GM21423 (cell line): ENCODE measurements around the gene SPDYC.

Experiments used
- ATAC-seq: cut with Tn5 transposase; IDR thresholded peaks from one replicate; pipeline ENCODE4 v1.9.1; 2021; ENCODE audit warnings: mild to moderate bottlenecking, moderate library complexity; ENCODE audit not compliant: unreplicated experiment

SPDYC gene

DNA sequence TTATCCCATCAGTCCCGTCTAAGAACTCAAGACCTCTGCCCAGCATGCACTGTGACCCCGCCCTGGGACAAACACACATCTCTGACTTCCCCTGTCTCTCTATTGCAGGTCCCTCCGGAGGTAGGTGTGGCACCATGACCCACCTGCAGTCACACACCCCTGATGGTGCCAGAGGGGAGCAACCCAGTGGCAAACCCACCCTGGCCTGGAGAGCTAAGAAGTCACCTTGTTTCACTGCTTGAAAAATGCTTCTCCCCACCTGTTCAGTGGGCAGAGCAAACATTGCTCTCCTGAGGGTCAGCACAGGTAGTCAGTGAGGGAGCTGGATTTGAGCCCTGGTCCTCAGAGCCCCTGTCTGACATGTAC lies 35.6 kb downstream of the SPDYC start:
- no peak for ATAC-seq

DNA sequence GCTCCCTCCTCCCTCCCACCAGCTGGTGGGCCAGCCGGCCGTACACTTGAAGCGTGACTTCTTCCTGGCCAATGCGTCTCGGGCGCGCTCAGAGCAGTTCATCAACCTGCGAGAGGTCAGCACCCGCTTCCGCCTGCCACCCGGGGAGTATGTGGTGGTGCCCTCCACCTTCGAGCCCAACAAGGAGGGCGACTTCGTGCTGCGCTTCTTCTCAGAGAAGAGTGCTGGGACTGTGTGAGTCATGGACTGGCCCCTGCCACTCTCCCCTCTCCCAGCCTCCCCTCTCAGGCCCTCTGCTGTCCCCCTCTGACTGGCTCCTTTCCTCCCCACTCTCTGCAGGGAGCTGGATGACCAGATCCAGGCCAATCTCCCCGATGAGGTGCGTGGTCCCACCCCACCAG lies 36.4 kb downstream of the SPDYC start:
- ATAC-seq: no peak

DNA sequence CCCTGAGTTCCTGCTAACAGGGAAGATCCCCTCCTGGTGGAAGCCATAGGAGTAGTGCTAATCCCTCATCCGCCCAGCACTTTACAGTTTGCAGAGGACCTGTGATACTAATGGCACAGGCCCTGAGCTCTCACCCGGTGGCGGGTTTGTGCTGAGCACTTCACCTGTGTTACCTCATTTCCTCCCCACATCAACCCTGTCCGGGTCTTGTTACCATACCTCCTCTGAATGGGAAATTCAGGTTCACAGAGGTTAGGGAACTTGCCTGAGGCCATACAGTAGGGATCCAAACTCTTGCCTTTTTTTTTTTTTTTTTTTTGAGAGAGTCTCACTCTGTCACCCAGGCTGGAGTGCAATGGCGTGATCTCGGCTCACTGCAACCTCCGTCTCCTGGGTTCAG lies 36.9 kb downstream of the SPDYC start:
- no peak for ATAC-seq

DNA sequence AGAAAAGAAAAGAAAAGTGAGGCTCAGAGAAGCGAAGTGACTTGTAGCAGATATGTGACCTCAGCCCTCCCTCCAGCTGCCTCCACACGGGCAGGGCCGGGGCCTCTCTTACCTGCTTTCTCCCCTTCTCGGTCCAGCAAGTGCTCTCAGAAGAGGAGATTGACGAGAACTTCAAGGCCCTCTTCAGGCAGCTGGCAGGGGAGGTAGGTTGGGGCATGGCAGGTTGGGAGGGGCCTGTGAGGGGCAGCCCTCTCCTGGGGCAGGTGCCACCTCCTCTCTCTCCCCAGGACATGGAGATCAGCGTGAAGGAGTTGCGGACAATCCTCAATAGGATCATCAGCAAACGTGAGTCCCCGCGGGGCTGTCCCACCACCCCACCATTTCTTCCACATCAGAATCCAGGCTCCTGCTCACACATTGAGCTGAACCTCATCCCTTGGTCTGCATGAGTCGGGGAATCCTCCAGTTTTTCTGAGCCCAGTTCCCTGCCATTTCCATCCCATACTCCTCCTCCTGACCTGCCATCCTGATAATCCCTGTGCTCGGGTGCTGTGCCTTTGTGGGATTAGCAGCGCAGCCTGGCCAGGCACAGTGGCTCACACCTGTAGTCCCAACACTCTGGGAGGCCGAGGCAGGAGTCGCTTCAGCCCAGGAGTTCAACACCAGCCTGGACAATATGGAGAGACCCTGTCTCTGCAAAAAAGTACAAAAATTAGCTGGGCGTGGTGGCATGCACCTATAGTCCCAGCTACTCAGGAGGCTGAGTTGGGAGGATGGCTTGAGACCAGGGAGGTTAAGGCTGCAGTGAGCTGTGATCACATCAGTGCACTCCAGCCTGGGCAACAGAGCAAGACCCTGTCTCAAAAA lies 38.1 kb downstream of the SPDYC start:
- no peak for ATAC-seq

DNA sequence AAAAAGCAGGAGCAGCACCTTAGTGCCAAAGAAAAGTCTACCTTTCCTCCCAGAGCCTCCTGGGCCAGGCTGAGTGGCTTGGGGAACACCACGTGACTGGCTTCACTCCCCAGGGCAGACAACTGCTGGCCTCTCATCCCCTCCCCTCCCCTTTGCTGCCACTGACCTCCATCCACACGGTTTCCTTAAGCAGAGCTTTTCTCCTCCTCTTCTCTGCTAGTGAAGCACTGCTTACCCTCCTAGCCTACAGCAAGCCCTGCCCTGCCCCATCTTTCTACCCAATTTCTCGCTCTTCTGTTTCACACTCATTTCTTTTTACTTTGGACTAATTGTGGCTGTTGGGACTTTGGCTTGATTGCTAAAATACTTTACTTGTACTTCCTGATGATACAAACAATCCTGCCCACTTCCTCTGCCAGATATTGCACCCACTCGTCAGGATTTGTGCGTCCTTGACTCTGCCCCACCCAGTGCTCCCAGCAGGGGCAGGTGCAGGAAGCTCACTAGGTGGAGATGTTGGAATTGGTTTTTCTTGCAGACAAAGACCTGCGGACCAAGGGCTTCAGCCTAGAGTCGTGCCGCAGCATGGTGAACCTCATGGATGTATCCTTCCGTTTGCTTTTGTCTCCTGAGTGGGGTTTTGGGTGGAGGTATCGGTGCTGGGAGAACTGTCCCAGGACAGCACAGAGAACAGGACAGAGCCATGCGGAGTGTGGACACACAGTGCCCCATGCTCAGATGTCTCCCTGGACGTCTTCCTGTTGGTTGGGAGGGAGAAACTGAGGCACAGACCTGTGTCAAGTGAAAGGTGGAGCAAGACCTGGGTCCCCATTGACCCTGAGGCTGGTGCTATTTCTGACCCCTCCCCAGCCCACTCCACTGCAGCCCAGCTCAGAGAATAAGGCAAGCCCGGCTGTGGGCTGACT lies 39.0 kb downstream of the SPDYC start:
- no peak for ATAC-seq

DNA sequence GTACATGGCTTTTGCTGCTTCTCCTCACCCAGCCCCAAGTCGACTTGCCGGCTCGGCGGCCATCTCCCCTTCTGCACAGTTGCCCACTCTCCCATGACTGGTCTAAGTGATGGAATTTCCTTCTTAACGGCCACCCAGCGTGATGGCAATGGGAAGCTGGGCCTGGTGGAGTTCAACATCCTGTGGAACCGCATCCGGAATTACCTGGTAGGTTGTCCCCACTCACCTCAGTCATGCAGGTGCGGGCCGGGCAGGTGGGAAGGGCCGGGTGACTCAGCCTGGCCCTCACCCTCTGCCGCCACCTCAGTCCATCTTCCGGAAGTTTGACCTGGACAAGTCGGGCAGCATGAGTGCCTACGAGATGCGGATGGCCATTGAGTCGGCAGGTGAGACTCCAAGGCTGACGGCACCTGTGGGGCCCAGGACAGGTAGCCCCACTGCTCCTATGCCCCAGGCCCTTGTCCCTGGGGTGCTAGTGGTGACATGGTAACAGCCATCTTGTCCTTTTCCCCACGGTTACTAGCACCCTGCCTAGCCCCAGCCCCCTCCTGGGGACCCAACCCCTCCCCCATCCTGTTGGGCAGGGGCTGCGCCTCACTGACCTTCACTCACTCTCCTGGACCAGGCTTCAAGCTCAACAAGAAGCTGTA lies 39.8 kb downstream of the SPDYC start:
- ATAC-seq: no peak

DNA sequence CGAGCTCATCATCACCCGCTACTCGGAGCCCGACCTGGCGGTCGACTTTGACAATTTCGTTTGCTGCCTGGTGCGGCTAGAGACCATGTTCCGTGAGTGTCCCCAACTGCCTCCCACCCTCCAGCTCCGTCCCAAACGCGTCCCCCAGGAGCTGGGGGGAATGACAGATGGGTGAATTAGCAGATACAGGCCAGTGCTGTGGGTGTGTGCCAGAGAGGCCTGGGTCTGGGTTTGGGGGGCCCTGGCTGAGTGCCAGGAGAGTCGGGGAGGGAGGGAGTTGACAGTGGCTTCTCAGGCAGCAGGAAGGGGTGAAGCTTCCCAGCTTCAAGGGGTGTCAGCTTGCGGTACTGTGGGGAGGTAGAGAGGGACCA lies 40.3 kb downstream of the SPDYC start:
- no peak for ATAC-seq

DNA sequence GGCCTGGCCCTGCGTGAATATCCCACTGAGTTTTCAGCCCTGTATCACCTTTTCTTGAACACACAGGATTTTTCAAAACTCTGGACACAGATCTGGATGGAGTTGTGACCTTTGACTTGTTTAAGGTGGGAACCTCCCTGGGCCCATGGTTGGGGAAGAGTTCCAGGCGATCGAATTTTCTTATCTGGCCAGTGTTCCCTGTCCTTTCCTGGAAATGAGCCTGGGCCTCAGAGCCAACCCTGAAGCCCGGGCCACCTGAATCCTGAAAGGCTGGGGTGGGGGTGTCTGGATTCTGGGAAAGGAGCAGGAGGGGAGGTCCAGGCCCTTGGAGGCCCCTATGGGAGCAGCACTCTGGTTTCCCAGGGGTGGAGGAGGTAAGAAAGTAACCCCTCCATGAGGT lies 40.7 kb downstream of the SPDYC start:
- ATAC-seq: no peak

DNA sequence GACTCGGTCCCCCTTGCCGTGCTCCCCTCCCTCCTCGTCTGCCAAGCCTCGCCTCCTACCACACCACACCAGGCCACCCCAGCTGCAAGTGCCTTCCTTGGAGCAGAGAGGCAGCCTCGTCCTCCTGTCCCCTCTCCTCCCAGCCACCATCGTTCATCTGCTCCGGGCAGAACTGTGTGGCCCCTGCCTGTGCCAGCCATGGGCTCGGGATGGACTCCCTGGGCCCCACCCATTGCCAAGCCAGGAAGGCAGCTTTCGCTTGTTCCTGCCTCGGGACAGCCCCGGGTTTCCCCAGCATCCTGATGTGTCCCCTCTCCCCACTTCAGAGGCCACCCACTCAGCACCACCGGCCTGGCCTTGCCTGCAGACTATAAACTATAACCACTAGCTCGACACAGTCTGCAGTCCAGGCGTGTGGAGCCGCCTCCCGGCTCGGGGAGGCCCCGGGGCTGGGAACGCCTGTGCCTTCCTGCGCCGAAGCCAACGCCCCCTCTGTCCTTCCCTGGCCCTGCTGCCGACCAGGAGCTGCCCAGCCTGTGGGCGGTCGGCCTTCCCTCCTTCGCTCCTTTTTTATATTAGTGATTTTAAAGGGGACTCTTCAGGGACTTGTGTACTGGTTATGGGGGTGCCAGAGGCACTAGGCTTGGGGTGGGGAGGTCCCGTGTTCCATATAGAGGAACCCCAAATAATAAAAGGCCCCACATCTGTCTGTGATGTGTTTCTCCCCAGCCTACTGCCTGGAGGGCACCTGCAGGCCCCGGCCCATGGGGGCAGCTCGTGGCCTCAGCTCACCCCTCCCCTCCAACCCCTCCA lies 41.5 kb downstream of the SPDYC start:
- ATAC-seq: no peak

DNA sequence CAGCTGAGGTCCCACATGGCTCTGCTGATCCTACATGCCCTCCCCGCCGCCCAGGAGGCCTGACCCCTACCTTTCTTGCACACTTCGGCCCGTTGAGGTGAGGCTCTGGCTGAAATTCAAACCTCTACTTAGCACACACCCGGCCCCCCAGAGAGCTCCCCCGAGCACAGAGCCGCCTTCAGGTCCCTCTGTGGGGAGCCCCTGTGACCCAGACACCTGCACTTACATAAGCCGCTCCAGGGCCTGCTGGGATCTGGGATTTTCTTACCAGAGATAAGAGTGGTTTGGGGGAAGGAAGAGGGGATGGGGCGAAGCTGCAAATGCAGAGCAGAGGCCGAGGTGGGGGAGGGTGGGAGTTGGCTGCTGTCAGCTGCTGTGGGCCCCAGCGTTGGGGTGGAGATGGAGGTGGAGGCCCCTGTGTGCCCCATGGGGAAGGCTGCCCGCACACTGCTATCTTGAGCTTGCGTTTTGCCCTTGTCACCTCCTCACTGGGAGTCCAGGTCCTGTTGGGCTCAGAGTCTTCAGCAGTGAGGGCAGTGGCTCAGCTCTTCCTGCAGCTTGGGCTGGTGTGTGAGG lies 42.3 kb downstream of the SPDYC start:
- ATAC-seq: no peak

DNA sequence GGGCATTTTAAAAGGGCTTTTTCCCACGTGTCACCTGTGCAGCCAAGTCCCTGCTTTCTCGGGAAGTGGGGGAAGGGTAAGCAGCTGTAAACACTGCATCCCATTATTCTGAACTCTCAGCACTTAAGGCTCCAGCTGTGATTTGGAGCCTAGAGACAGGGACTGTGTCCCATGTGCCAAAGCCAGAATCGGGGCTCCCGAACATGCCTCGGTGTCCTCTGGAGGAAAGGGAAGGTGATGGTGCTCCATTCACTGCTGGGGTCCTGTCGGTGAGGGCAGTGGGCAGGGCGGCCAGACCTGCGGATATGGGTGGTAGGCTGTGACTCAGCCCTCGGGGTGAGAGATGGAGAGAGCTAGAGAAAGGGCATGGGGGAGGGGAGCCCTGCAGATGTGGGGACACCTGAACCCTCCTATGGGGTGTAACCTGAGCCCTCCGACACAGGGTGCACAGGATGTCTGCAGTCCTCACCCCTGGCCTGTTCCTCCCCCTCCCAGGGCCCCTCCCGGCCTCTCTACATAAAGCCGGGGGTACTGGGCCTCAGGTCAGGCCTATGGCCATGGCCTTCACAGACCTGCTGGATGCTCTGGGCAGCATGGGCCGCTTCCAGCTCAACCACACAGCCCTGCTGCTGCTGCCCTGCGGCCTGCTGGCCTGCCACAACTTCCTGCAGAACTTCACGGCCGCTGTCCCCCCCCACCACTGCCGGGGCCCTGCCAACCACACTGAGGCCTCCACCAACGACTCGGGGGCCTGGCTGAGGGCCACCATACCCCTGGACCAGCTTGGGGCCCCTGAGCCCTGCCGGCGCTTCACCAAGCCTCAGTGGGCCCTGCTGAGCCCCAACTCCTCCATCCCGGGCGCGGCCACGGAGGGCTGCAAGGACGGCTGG lies 43.5 kb downstream of the SPDYC start:
- no peak for ATAC-seq

DNA sequence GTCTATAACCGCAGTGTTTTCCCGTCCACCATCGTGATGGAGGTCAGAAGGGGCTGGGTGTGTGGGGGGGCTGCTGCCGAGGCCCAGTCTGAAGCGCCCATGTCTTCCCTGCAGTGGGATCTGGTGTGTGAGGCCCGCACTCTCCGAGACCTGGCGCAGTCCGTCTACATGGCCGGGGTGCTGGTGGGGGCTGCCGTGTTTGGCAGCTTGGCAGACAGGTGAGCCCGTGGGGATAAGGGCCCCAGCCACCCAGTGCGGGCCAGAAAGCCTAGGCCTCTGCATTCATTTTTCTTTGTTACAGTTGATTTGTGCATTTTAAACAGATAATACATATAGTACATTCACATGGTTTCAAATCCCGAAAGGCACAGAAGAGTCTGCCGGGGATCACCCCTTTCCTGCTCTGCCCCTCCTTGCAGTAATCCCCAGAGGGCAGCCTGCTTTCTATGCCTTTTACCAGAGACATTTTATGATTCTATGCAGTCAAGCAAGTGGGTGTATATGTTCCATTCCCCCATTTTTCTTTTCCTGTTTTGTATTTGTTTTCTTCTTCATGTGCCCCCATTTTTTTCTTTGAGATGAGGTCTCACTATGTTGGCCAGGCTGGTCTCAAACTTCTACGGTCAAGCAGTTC lies 44.3 kb downstream of the SPDYC start:
- no peak for ATAC-seq

DNA sequence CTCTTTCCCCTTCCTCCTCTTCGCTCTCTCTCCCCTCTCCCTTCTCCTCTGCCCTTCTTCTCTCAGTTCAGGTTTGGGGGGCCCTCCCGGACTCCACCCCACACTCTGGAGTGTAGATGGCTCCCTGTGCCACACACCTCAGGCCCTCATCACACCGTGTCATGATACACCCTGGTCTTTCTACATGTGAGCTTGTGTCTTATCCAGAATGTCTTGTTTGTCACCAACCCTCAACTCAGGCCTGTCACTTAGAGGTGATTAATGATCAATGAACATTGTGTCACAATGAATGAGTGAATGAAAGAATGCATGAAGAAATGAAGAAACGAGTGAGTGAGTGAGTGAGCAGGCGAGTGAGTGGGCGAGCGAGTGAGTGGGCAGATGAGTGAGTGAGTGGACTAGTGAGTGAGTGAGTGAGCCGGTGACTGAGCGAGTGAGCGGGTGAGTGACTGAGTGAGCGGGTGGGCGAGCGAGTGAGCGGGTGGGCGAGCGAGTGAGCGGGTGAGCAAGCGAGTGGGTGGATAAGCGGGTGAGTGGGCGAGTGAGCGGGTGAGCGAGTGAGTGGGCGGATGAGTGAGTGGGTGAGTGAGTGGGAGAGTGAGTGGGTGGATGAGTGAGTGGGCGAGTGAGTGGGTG lies 45.5 kb downstream of the SPDYC start:
- ATAC-seq: no peak

DNA sequence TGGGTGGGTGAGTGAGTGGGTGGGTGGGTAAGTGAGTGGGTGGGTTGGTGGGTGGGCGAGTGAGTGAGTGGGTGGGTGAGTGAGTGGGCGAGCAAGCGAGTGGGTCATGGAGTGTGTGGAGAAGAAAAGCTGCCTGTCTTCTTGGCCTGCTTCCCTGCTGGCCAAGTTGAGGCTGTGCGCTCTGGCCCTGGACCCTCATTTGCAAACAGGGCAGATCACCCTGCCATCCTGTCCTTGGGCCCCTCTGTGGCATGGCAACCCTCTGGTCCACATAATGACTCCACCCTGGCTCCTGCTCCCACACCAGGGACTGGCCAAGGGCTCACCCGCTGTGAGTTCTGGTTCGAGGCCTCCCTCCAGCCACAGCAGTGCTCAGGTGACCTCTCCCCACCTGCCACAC lies 46.8 kb downstream of the SPDYC start:
- ATAC-seq: no peak

DNA sequence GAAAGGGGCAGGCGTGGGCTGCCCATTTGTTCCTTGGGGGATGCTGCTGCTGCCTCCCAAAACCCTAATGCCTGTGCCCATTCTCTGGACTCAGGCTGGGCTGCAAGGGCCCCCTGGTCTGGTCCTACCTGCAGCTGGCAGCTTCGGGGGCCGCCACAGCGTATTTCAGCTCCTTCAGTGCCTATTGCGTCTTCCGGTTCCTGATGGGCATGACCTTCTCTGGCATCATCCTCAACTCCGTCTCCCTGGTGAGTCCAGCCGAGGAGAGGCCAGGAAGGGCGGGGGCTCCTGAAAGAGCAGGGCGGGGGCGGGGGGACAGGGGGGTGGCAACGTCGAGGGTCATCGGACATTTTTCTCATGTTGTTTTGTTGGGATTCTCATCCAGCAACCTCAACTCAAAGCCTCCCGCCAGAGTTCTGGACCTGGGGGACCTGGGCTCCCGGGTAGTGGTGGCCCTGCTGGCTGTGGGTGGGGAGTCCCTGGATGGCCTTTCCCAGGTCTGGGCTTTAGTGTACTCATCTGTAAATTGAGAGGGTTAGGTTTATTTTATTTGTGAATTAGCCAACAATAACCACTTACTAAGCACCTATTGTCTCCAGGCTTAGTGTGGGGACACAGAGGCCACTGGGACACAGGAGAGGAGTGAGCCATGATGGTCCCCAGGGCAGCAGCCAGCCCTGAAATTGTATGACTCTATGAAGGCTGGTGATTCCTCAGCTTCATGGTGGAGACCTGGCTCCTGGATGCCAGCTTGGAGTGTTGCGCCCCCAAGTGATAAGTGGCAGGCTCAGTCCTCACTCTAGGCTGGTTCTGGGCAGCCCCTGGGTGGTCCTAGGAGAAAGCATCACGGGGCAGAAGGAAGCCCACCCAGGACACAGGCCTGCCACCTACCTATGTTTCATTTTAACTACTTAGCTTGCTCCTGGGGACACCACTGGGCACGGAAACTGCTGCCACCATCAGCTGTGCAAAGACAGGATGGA lies 47.7 kb downstream of the SPDYC start:
- ATAC-seq: no peak

DNA sequence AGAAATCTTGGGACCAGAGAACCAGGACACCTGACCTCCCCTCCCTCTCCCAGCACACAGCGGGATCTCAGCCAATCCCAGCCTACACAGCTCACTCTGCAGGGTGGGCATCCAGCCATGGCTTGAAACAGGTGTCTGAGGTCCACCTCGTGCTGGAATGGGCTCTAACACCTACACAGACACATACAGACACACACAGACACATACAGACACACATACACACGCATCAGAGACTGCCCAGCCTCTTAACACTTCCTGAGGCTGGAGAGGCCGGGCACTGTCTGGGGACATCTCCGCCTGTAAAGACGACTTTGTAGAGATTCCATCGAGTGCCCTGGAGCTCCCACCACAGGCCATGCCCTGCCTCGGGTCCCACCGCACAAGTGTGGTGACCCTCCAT lies 48.4 kb downstream of the SPDYC start:
- ATAC-seq: no peak

DNA sequence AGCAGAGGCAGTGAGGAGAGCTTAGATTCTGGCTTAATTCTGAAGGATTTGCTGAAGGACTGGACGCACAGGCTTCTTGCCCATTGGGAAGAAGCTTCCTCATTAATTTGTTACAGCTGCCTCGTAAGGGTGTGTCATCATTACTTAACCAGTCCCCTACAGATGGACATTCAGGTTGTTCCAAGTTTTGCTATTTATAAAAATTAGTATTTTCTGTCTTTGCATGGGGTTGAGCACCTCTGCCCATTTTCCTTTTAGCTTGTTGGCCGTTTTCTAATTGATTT lies 49.8 kb downstream of the SPDYC start:
- no peak for ATAC-seq

DNA sequence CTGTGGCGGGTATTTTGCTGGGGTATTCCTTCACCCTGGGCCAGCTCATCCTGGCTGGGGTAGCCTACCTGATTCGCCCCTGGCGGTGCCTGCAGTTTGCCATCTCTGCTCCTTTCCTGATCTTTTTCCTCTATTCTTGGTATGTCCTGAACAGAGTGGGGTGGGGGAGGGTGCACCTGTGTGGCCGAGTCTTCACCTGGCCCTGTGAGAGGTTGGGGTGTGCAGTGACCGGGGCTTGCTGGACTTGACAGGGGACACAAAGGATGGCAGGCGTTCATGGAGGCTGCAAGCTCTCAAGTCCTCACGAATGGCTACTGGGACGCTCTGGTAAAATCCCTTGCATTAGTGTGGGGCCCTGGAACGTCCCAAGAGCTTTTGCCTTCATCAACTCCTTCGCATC lies 51.0 kb downstream of the SPDYC start:
- no peak for ATAC-seq
